HFF-Myc (cell line): ENCODE data around the gene EPS8L3.
"Not testable (repeated sequence)": the region's sequence is repeated elsewhere in the genome, so short reads cannot be mapped to it uniquely, and the experiment has no call there.

Experiments
- DNase-seq: peaks from one replicate; pipeline ENCODE4 v3.0.0-alpha.2; 2011; ENCODE audit warnings: low read depth; ENCODE audit errors: extremely low read depth
- H3K4me3 ChIP-seq: replicated peaks from 2 replicates; pipeline ENCODE4 v1.5.1; 2011; ENCODE audit warnings: low read depth, mild to moderate bottlenecking, control low read depth, low read length
- CTCF ChIP-seq: IDR thresholded peaks from 2 replicates; pipeline ENCODE4 v1.5.1; 2012; ENCODE audit warnings: mild to moderate bottlenecking, low read depth, low read length, control low read depth; ENCODE audit errors: missing control alignments

EPS8L3 gene

GRCh38 chr1:109713636-109714035 is 50.1 kb downstream of the EPS8L3 start:
- H3K4me3 ChIP-seq = no peak overlapping the region
- no peak for TF ChIP-seq CTCF
- no peak for DNase-seq

GRCh38 chr1:109712321-109712864 is 51.3 kb downstream of the EPS8L3 start:
- TF ChIP-seq CTCF = no peak
- peak overlapping the region; percentile 3; the same call in 1 of the 2 replicates for H3K4me3 ChIP-seq
- DNase-seq = no peak

GRCh38 chr1:109711593-109712320 is 52.0 kb downstream of the EPS8L3 start, which contains the start of gene GSTM5:
TSS of gene GSTM5 (plus strand) at chr1:109712251. CDS start at chr1:109712313, 62 bp downstream.
- DNase-seq = not testable (repeated sequence)

GRCh38 chr1:109709822-109710221 is 53.9 kb downstream of the EPS8L3 start:
- not testable (repeated sequence) for DNase-seq, H3K4me3 ChIP-seq

More at GRCh38 chr1:109711593-109712320, 52.0 kb downstream of the EPS8L3 start, which contains the start of gene GSTM5:
- H3K4me3 ChIP-seq = peak within 1 kb of the TSS; percentile 7; the same call in 1 of the 2 replicates

- not testable (repeated sequence) for H3K4me3 ChIP-seq, DNase-seq
Measured at GRCh38 chr1:109708949-109709348, 54.8 kb downstream of the EPS8L3 start.

- no peak for DNase-seq
- no peak for TF ChIP-seq CTCF
- no peak overlapping the region for H3K4me3 ChIP-seq
Measured at GRCh38 chr1:109705411-109705810, 58.3 kb downstream of the EPS8L3 start.

- H3K4me3 ChIP-seq = no peak overlapping the region
- no peak for TF ChIP-seq CTCF
- no peak for DNase-seq
Measured at GRCh38 chr1:109704173-109704572, 59.5 kb downstream of the EPS8L3 start.

GRCh38 chr1:109702940-109703339 is 60.8 kb downstream of the EPS8L3 start:
- not testable (repeated sequence) for H3K4me3 ChIP-seq, DNase-seq
